ENCODE measurements around the gene DYNLT2. TPM values are rescaled to one million over a fixed set of nuclear protein-coding genes. Genes with fewer than 3 reads are reported as not detected.

DYNLT2 gene
- polyA plus RNA-seq (2012; ENCODE audit: insufficient read depth, insufficient read length, low read depth), result 2.7 TPM

GRCh38 chr6:169751242-169752073 is at the start of gene DYNLT2, which contains the start of gene ERMARD:
DYNLT2 (minus strand) TSS chr6:169751572; CDS start chr6:169751458, 114 bp downstream.
ERMARD (plus strand) TSS chr6:169751622; CDS start chr6:169751658, 36 bp downstream.
- no peaks in the 10 kb centered on the region for H3K36me3 ChIP-seq
- TF ChIP-seq CTCF (IDR thresholded peaks at IDR 0.05; ENCODE audit: low read depth, low read length), result no peak
- no peaks in the 10 kb centered on the region for H3K9me3 ChIP-seq
- peak; percentile 95 for DNase-seq
- no peaks in the 10 kb centered on the region; the same call in 1 of the 2 replicates for H3K4me1 ChIP-seq
- H3K27me3 ChIP-seq, result no peaks in the 10 kb centered on the region
- peak within 1 kb of the TSS; percentile 92 for H3K4me3 ChIP-seq (ENCODE audit: low read depth, low read length)

- H3K4me1 ChIP-seq, result peaks cover 6% of the 10 kb centered on the region; the same call in 1 of the 2 replicates
- H3K4me3 ChIP-seq (ENCODE audit: low read depth, low read length), result no peak overlapping the region
- no peaks in the 10 kb centered on the region for H3K9me3 ChIP-seq
- H3K36me3 ChIP-seq, result no peaks in the 10 kb centered on the region
- no peak for TF ChIP-seq CTCF (IDR thresholded peaks at IDR 0.05; ENCODE audit: low read depth, low read length)
- H3K27me3 ChIP-seq, result no peaks in the 10 kb centered on the region
- peak; percentile 68 for DNase-seq
Observed at GRCh38 chr6:169800668-169801395, 49.5 kb upstream of the DYNLT2 start.

GRCh38 chr6:169800116-169800667 is 48.8 kb upstream of the DYNLT2 start:
- H3K4me1 ChIP-seq, result peaks cover 6% of the 10 kb centered on the region; the same call in 1 of the 2 replicates
- H3K27me3 ChIP-seq, result no peaks in the 10 kb centered on the region
- no peak for DNase-seq
- TF ChIP-seq CTCF (IDR thresholded peaks at IDR 0.05; ENCODE audit: low read depth, low read length), result no peak
- no peaks in the 10 kb centered on the region for H3K9me3 ChIP-seq
- no peaks in the 10 kb centered on the region for H3K36me3 ChIP-seq
- no peak overlapping the region for H3K4me3 ChIP-seq (ENCODE audit: low read depth, low read length)

GRCh38 chr6:169799474-169799926 is 48.1 kb upstream of the DYNLT2 start:
- Histone ChIP-seq H3K36me3 (no peaks in the 10 kb centered on the region), H3K9me3 (no peaks in the 10 kb centered on the region), H3K27me3 (no peaks in the 10 kb centered on the region), H3K4me3 (ENCODE audit: low read depth, low read length) (no peak overlapping the region), H3K4me1 (peaks cover 6% of the 10 kb centered on the region; the same call in 1 of the 2 replicates)
- TF ChIP-seq CTCF (IDR thresholded peaks at IDR 0.05; ENCODE audit: low read depth, low read length), result no peak
- no peak for DNase-seq

- Histone ChIP-seq H3K36me3 (no peaks in the 10 kb centered on the region), H3K9me3 (no peaks in the 10 kb centered on the region), H3K4me1 (peaks cover 6% of the 10 kb centered on the region; the same call in 1 of the 2 replicates), H3K4me3 (ENCODE audit: low read depth, low read length) (no peak overlapping the region), H3K27me3 (no peaks in the 10 kb centered on the region)
- DNase-seq, result no peak
- TF ChIP-seq CTCF (IDR thresholded peaks at IDR 0.05; ENCODE audit: low read depth, low read length), result no peak
Observed at GRCh38 chr6:169798764-169799473, 47.5 kb upstream of the DYNLT2 start.
